Measurements from ENCODE around the gene MYL9.

DNA sequence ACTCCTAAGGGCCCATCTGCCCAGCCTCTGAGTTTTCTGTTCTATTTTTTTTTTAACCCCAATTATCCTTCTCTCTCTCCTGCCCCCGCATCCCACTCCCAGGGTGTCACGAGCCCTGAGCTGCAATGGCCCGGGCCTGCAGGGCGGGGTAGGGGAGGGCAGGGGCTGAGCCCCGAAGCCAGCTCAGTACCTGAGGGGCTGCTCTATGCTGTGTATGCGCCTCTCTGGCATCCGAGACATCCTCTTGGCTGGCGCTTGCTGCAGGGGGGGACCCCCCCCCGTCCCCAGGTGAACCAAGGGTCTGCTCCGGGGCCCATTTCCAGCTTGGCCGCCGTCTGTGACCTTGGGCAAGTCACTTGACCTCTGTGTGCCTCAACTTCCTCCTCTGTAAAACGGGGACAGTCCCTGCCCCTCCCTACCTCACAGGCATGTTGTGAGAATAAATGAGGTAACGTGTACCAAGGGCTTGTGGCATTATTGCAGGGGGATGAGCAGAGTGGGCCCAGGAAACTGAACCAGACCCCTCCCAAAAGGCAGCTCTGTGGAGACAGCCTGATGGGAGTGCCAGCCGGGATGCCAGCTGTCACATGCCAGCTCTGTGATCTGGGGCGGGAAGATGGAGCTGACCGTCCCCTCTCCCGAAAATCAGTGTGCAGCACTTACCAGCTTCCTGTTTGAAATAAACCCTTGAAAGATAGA, 13.0 kb upstream of the MYL9 start:
- TF ChIP-seq, protein P1, sequence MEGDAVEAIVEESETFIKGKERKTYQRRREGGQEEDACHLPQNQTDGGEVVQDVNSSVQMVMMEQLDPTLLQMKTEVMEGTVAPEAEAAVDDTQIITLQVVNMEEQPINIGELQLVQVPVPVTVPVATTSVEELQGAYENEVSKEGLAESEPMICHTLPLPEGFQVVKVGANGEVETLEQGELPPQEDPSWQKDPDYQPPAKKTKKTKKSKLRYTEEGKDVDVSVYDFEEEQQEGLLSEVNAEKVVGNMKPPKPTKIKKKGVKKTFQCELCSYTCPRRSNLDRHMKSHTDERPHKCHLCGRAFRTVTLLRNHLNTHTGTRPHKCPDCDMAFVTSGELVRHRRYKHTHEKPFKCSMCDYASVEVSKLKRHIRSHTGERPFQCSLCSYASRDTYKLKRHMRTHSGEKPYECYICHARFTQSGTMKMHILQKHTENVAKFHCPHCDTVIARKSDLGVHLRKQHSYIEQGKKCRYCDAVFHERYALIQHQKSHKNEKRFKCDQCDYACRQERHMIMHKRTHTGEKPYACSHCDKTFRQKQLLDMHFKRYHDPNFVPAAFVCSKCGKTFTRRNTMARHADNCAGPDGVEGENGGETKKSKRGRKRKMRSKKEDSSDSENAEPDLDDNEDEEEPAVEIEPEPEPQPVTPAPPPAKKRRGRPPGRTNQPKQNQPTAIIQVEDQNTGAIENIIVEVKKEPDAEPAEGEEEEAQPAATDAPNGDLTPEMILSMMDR (conservative IDR thresholded peaks at IDR 0.05), result no peak
- no peak for TF ChIP-seq ZFX (IDR thresholded peaks at IDR 0.05)

All from C4-2B (cell line).